Activated CD8-positive, alpha-beta memory T cell treated with anti-CD3 and anti-CD28 coated beads for 48 hours (primary cell): ENCODE measurements around the gene MYO1D.
"Not testable (repeated sequence)": the region's sequence is repeated elsewhere in the genome, so short reads cannot be mapped to it uniquely, and the experiment has no call there.

ENCODE experiments used
- DNase-seq, 3 experiments: peaks; one replicate each; pipeline ENCODE4 v3.0.0-alpha.2; 2020; ENCODE audit warnings: low read depth in 2 of 3, low spot score in 2 of 3

The MYO1D gene

DNA sequence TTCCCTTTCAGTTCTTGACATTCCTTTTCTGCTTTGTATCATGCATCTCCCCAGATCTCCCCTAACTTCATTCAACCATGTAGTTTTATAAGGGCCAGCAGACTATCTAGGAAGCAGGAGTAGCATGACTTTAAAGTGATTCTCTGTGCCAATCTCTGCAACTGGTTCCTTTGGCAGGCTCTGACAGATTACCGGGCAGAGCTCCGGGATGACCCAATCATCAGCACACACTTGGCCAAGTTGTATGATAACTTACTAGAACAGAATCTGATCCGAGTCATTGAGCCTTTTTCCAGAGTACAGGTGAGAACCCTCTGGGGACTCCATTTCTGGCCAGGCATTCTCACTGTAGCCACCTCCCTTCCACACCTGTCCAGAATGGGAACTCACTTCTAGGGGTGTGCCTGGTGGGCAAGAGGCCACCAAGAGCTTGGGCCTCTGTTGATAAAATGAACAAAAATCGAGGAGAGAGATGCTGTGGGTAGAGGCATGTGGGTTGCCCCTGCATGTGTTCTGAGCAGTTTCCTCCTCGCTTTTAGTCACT lies 397.8 kb downstream of the MYO1D start:
- no peak for DNase-seq

- DNase-seq, result no peak
Observed at GRCh38 chr17:32477220-32477619, 399.7 kb downstream of the MYO1D start.

DNA sequence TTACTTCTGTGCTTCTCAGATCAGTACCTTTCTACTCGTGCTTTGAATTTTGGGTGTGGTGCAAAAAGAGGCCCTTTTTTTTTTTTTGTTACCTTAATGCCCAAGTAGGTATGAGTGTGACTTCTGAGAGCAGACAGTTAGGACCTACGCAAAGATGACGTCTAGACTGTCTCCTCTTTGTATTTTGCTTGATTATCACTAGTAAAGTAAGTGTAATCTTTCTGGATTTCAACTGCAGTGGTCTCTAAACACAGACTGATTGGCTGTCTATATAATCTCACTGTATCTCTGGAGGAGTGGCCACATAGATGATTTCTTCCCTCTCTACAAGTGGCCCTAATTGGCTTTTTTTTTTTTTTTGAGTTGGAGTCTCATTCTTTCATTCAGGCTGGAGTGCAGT lies 401.7 kb downstream of the MYO1D start:
- DNase-seq, result no peak

- DNase-seq, result no peak
Observed at GRCh38 chr17:32471652-32472051, 405.3 kb downstream of the MYO1D start.

- DNase-seq, result no peak
Observed at GRCh38 chr17:32470405-32471167, 406.3 kb downstream of the MYO1D start.

GRCh38 chr17:32467949-32468348 lies 409.0 kb downstream of the MYO1D start:
- no peak for DNase-seq

GRCh38 chr17:32464374-32464773 lies 412.6 kb downstream of the MYO1D start:
- no peak for DNase-seq

GRCh38 chr17:32463304-32463703 lies 413.6 kb downstream of the MYO1D start:
- no peak for DNase-seq

DNA sequence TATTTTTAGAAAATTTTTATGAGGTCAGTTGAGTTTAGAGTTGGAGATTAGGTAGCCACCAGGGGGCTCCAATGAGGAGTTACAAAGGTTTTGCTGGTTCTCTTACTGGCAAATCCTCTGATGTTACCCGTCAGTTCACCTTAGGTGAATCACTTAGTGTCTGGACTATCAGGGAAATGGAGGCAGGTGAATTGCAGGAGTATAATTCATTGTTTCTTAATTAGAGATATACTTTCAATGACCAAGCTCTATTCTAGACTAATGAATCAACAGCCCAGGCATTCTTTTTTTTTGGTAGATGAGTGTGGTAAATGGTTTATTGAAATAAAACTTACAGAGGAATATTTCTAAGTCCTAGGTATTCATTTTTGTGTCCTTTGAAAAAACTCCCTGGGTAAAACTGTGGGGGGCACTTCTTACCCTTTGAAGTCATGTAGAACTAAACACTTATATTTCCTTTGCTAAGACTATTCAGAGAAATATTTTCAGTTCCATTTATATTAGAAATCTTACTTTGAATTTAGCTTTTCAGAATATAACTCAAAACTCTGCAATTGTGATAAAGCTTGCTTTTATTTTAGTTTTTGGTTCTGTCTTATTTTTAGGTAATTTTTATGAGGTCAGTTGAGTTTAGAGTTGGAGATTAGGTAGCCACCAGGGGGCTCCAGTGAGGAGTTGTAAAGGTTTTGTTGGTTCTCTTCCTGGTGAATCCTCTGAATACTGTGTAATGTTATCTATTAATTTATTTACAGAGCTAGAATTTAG lies 414.9 kb downstream of the MYO1D start:
- DNase-seq, result peak in 1 of 3 experiments; percentile 44

GRCh38 chr17:32461498-32461852 lies 415.4 kb downstream of the MYO1D start:
- DNase-seq, result no peak

DNA sequence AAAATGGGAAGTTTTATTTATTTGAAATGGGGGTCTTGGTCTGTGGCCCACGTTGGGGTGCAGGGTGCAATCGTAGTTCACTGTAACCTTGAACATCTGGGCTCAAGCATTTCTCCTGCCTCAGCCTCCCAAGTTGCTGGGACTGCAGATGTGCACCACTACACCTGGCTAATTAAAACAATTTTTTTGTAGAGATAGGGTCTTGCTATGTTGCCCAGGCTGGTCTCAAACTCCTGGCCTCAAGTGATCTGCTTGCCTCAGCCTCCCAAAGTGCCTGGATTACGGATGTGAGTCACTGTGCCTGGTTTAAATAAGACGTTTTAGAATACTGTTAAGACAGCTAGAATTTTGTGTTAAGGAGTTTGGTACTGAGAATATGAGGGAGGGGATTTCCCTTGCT lies 416.9 kb downstream of the MYO1D start:
- no peak for DNase-seq

DNA sequence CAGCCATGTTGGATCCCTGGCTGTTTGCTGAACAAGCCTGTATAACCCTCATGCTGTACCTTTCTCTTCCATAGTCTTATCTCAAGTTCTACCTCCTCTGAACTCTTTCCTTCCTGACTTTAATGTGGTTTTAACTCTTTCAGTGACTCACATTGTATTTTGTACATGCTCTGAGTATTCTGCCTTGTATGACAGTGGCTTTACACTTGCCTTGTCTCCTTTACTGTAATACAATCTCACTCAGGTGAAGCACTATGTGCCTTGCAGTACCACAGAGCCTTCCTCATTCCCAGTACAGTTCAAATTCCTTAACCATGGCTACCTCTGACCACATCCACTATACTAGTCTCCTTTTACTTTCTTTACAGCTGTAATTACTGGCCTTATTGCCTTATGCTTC lies 418.6 kb downstream of the MYO1D start:
- no peak for DNase-seq

DNA sequence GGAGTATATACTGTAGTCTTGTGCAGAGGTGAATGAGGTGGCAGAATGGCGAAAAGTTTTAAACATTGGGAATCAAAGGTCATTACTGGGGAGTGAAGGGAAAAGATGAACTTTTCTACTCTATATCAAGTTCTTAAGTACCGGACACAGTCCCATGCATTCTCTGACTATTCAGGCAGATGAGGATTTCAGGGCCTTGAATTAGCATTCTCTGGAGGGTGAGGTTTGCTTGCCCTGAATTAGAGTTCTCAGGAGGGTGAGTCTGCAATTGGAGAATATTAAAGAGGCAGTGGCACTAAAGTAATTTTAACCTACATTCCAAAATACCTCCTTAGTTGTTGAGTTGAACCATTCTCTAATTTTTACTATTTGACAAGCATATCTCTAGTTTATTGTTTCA lies 423.6 kb downstream of the MYO1D start:
- DNase-seq, result no peak

DNA sequence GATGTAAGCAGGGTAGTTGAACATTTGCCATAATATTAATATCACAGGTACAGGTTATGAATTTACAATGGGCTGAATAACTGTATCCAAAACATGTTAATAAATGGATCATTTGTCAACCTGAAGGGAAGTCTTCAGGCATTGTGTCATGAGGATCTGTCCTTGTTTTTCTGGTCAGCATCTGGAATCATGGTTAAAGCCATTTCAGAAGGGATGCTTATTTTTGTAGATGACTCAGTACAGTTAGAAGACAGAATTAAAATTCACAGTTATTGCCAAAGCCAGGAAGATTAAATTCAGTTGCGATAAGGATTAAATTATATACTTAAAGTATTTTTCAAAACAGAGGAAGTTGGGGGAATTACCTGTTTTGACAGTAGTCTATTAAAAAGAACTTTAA lies 424.6 kb downstream of the MYO1D start:
- no peak for DNase-seq

GRCh38 chr17:32451879-32452278 lies 425.0 kb downstream of the MYO1D start:
- DNase-seq, result no peak

- DNase-seq, result not testable (repeated sequence)
Observed at GRCh38 chr17:32450379-32450778, 426.5 kb downstream of the MYO1D start.

DNA sequence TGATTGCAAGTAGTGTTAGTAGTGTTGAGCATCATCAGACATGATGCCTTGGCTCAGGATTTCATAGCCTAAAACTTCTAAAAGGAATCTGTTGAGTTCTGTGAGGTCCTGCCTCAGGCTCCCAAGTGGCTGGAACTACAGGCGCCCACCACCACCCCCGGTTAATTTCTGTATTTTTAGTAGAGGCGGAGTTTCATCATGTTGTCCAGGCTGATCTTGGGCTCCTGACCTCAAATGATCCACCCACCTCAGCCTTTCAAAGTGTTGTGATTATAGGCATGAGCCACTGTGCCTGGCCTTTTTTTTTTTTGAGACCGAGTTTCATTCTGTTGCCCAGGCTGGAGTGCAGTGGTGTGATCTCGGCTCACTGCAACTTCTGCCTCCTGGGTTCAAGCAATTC lies 427.0 kb downstream of the MYO1D start:
- no peak for DNase-seq

GRCh38 chr17:32446949-32447348 lies 430.0 kb downstream of the MYO1D start:
- DNase-seq, result no peak

DNA sequence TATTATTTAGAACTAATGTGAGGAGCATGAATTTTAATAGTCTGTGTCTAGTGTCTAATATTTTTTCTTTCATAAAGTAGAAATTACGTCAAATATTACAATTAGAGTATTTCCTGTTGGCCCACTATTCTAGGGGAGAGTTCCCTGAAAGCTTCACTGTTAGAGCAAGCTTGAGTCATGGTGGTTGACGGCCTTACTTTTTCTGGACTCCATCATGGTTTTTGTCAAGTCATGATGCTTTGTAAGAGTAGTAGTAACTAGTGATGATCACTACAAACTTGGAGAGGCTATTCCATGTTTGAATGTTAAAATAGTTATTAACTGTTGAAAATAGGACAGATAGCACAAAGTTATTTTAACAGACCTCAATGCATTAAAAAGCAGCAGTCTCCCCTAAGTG lies 431.0 kb downstream of the MYO1D start:
- no peak for DNase-seq

DNA sequence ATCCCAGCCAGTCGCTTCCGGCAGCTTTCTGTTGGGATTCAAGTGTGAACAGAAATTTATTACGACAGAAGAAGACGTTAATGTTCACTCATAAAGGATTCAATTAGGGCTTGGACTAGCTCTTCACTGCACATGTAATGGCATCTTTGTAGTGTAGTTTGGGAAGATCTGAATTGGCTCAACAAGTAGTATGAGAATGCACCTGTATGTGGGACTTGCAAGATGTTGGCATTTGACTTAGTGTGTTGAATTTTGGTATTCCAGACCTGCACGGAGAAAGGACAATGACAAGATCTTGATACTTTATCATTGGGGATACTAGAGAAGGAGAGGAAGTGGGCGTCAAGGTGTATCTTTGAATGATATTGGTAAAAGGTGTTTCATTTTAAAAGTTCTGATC lies 431.4 kb downstream of the MYO1D start:
- DNase-seq, result no peak

DNA sequence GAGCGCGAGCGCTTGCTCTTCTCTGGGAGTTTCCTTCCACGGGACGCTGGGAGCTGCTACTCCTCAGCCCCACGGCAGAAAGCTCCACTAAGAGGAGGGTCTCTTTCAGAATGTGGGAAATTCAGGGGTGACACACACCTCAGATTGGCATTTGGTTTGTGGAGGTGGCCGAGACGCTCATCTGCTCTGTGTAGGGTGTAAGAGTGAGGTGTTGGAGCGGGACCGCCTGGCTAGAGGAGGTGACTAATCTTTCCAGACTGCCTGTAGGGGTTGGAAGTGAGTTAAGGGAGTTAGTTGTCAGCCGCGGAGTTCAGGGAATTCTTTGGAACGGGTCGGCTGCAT lies 431.9 kb downstream of the MYO1D start:
- peak in 1 of 3 experiments; percentile 15 for DNase-seq

- peak; percentile 97 to 99 (median 98) for DNase-seq
Observed at GRCh38 chr17:32444301-32445073, 432.4 kb downstream of the MYO1D start, which contains the start of gene PSMD11. Gene PSMD11 (plus strand): TSS chr17:32444510. CDS start chr17:32444524, 14 bp downstream.
